HL-60 (cell line): ENCODE measurements around the gene POLR3A.
A peak's percentile ranks its signal among the peaks of the same experiment; 100 is the strongest.

Experiments
- DNase-seq, 2 experiments: peaks; one replicate each; pipeline ENCODE4 v3.0.0-alpha.2; 2010 to 2020; ENCODE audit warnings: low read depth in 1 of 2, low spot score in 1 of 2
- H3K27ac ChIP-seq: fragments of 250-450 bp; sonication (Bioruptor Pico); replicated peaks from 2 replicates; pipeline ENCODE4 v1.5.1; 2020; ENCODE audit warnings: mild to moderate bottlenecking, moderate library complexity
- H3K27me3 ChIP-seq: fragments of 250-450 bp; sonication (Bioruptor Pico); 2 replicates; pipeline ENCODE4 v1.5.1; 2021; ENCODE audit warnings: mild to moderate bottlenecking, moderate library complexity; ENCODE audit not compliant: insufficient read depth, poor library complexity, severe bottlenecking
- H3K4me3 ChIP-seq: replicated peaks from 2 replicates; pipeline ENCODE4 v1.5.1; 2011; ENCODE audit warnings: mild to moderate bottlenecking, control low read depth, low read length; ENCODE audit not compliant: insufficient read depth
- CTCF ChIP-seq: IDR thresholded peaks from one replicate; pipeline ENCODE4 v1.5.1; 2011; ENCODE audit warnings: low read length, control low read depth, inconsistent platforms; ENCODE audit not compliant: insufficient read depth
- GABPA ChIP-seq: IDR thresholded peaks from 2 replicates; pipeline ENCODE4 v1.6.1; 2012; ENCODE audit warnings: low read depth
- POLR2AphosphoS5 ChIP-seq: IDR thresholded peaks from 2 replicates; pipeline ENCODE4 v1.6.1; 2012; ENCODE audit warnings: low read depth
- REST ChIP-seq: IDR thresholded peaks from 2 replicates; pipeline ENCODE4 v1.6.1; 2012; ENCODE audit warnings: low read depth; ENCODE audit not compliant: insufficient replicate concordance
- SPI1 ChIP-seq: IDR thresholded peaks from 2 replicates; pipeline ENCODE4 v1.6.1; 2012; ENCODE audit warnings: low read depth, mild to moderate bottlenecking, borderline replicate concordance

Gene POLR3A

GRCh38 chr10:77969114-77969513 lies 60.2 kb downstream of the POLR3A start:
- no peaks in the 10 kb centered on the region for H3K27me3 ChIP-seq
- TF ChIP-seq GABPA (no peak), REST (no peak), CTCF (no peak), POLR2AphosphoS5 (no peak), SPI1 (no peak)
- no peak overlapping the region for H3K4me3 ChIP-seq
- H3K27ac ChIP-seq, result no peak overlapping the region
- no peak for DNase-seq

- Histone ChIP-seq H3K4me3 (no peak overlapping the region), H3K27me3 (no peaks in the 10 kb centered on the region), H3K27ac (no peak overlapping the region)
- TF ChIP-seq GABPA, result no peak
- TF ChIP-seq REST, result no peak
- no peak for TF ChIP-seq POLR2AphosphoS5
- TF ChIP-seq CTCF, result no peak
- TF ChIP-seq SPI1, result no peak
- DNase-seq, result no peak
These were observed 61.7 kb downstream of the POLR3A start for GRCh38 chr10:77967611-77968022.

GRCh38 chr10:77965294-77965693 lies 64.0 kb downstream of the POLR3A start:
- H3K4me3 ChIP-seq, result no peak overlapping the region
- no peaks in the 10 kb centered on the region for H3K27me3 ChIP-seq
- DNase-seq, result peak in 1 of 2 experiments; percentile 7
- no peak for TF ChIP-seq GABPA
- no peak for TF ChIP-seq REST
- no peak for TF ChIP-seq POLR2AphosphoS5
- TF ChIP-seq CTCF, result no peak
- no peak for TF ChIP-seq SPI1
- H3K27ac ChIP-seq, result no peak overlapping the region
